Uterus (tissue), 2 donors: ENCODE results near the gene EPB41.
A peak's percentile ranks its signal among the peaks of the same experiment; 100 is the strongest.

Experiments used
- POLR2A ChIP-seq, 2 donors: fragments of 450-650 bp; IDR thresholded peaks; one replicate each; pipeline ENCODE4 v1.6.1; 2016; ENCODE audit warnings: antibody characterized with exemption in 2 of 2, mild to moderate bottlenecking in 1 of 2, moderate library complexity in 1 of 2
- TF ChIP-seq, protein P1 (sequence below), 4 experiments: fragments of 200-600 bp in 2 of 4; fragments of 450-650 bp in 2 of 4; sonication (generic) in 2 of 4; IDR thresholded peaks; one replicate each; pipeline ENCODE4 v1.5.1; 2016 to 2019; ENCODE audit warnings: antibody characterized with exemption in 4 of 4, mild to moderate bottlenecking in 2 of 4, moderate library complexity in 1 of 4

DNA sequence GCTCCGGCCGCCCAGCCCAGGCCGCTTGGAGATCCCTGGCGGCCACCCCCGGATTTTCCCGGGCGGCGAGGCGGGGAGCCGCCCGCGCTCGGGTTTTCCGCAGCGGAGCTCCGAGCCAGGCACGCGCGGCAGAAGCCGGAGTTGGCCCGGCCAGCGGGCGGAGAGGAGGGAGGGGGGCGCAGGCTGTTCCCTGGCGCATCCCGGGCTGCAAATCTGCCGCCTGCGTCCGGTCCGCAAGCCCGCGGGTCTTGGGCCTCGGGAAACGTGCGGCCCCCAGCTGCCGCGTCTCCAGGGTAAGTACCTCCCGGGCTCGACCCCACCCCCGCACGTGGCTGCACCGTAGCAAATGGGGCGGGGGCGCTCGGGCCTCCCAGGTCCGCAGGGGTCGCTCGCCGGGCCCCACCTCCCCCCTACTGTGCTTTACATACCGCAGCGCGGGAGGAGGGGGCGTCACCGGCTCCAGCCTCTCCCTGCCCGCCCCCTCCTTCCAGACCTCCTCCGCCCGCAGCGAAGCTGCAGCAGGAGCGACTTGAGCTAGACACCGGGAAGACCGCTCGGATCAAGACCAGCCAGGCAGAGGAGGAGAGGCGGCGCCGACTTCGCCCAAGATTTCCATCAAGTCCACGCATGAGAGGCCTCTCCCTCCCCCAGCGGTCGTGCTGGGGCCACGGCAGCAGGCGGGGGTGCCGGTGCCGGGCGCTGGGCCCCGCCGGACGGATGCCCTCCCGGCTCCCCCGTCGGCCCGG is 207.7 kb downstream of the EPB41 start:
- TF ChIP-seq POLR2A (IDR thresholded peaks at IDR 0.05): peak in 1 of 2 donors; percentile 22
- TF ChIP-seq, protein P1, sequence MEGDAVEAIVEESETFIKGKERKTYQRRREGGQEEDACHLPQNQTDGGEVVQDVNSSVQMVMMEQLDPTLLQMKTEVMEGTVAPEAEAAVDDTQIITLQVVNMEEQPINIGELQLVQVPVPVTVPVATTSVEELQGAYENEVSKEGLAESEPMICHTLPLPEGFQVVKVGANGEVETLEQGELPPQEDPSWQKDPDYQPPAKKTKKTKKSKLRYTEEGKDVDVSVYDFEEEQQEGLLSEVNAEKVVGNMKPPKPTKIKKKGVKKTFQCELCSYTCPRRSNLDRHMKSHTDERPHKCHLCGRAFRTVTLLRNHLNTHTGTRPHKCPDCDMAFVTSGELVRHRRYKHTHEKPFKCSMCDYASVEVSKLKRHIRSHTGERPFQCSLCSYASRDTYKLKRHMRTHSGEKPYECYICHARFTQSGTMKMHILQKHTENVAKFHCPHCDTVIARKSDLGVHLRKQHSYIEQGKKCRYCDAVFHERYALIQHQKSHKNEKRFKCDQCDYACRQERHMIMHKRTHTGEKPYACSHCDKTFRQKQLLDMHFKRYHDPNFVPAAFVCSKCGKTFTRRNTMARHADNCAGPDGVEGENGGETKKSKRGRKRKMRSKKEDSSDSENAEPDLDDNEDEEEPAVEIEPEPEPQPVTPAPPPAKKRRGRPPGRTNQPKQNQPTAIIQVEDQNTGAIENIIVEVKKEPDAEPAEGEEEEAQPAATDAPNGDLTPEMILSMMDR (IDR thresholded peaks at IDR 0.05): no peak
